SK-N-SH treated with all-trans-retinoic acid at 6 μM for 48 hours (cell line): ENCODE data around the gene CPLX1.

Experiments used
- CREB5 ChIP-seq: fragments of 250-450 bp; sonication (Bioruptor Pico); IDR thresholded peaks from 2 replicates; pipeline ENCODE4 v1.5.1; 2020; ENCODE audit warnings: low read depth, mild to moderate bottlenecking, moderate library complexity
- CSDC2 ChIP-seq: fragments of 250-450 bp; sonication (Bioruptor Pico); IDR thresholded peaks from 2 replicates; pipeline ENCODE4 v1.5.0; 2020; ENCODE audit warnings: mild to moderate bottlenecking, moderate library complexity
- ESRRG ChIP-seq: fragments of 250-450 bp; sonication (Bioruptor Pico); IDR thresholded peaks from 2 replicates; pipeline ENCODE4 v1.6.1; 2021; ENCODE audit warnings: mild to moderate bottlenecking
- PPARA ChIP-seq: fragments of 250-450 bp; sonication (Bioruptor Pico); IDR thresholded peaks from 2 replicates; pipeline ENCODE4 v1.5.0; 2020; ENCODE audit warnings: mild to moderate bottlenecking, borderline replicate concordance
- SNAI2 ChIP-seq: fragments of 250-450 bp; sonication (Bioruptor Pico); IDR thresholded peaks from 2 replicates; pipeline ENCODE4 v1.5.0; 2020; ENCODE audit warnings: mild to moderate bottlenecking, moderate library complexity
- TOX ChIP-seq: fragments of 250-450 bp; sonication (Bioruptor Pico); IDR thresholded peaks from 2 replicates; pipeline ENCODE4 v1.8.0; 2021; ENCODE audit warnings: mild to moderate bottlenecking, moderate library complexity, borderline replicate concordance
- ZC3H10 ChIP-seq: fragments of 250-450 bp; sonication (Bioruptor Pico); IDR thresholded peaks from 2 replicates; pipeline ENCODE4 v1.5.1; 2021; ENCODE audit warnings: mild to moderate bottlenecking, moderate library complexity

GRCh38 chr4:786074-786741 is 39.7 kb downstream of the CPLX1 start:
- TF ChIP-seq PPARA (CRISPR knock-in tag) (no peak), SNAI2 (no peak), CSDC2 (CRISPR knock-in tag) (no peak), CREB5 (no peak), ESRRG (no peak), ZC3H10 (CRISPR knock-in tag) (no peak), TOX (CRISPR knock-in tag) (no peak)
